CD4-positive, alpha-beta memory T cell (primary cell): ENCODE measurements around the gene UGT1A4. TPM values are rescaled to one million over a fixed set of nuclear protein-coding genes. Genes with fewer than 3 reads are reported as not detected.
A peak's percentile ranks its signal among the peaks of the same experiment; 100 is the strongest.

Experiments used
- CTCF ChIA-PET: fragments of 350-600 bp; sonication (Branson Sonifier 250); formaldehyde crosslinking; loops from one replicate; lab custom pipeline; 2021; ENCODE audit warnings: inconsistent platforms; ENCODE audit not compliant: partially characterized antibody; lab: Charles Lee
- POLR2A ChIA-PET: fragments of 350-600 bp; sonication (Branson Sonifier 250); formaldehyde crosslinking; loops from one replicate; lab custom pipeline; 2021; ENCODE audit not compliant: partially characterized antibody; lab: Charles Lee
- DNase-seq, 5 donors: peaks; one replicate each; pipeline versions ENCODE4 v3.0.0 to v3.0.0-alpha.2; 2020 to 2022; ENCODE audit warnings: mixed read lengths in 1 of 5
- H3K27ac ChIP-seq: one replicate; pipeline ENCODE4 v1.7.0; 2013; ENCODE audit warnings: low read depth, low read length
- H3K27me3 ChIP-seq: 2 replicates; pipeline ENCODE4 v1.7.0; 2013; ENCODE audit warnings: mild to moderate bottlenecking, low read length, moderate library complexity; ENCODE audit not compliant: insufficient read depth
- H3K36me3 ChIP-seq: 2 replicates; pipeline ENCODE4 v1.7.0; 2013; ENCODE audit warnings: mild to moderate bottlenecking, low read length, moderate library complexity; ENCODE audit not compliant: insufficient read depth
- H3K4me1 ChIP-seq: 2 replicates; pipeline ENCODE4 v1.7.0; 2013; ENCODE audit warnings: mild to moderate bottlenecking, low read length, moderate library complexity; ENCODE audit not compliant: insufficient read depth
- H3K4me3 ChIP-seq, 2 donors: one replicate each; pipeline ENCODE4 v1.7.0; 2013; ENCODE audit warnings: low read length in 2 of 2, mild to moderate bottlenecking in 1 of 2
- H3K9me3 ChIP-seq, 2 donors: one replicate each; pipeline ENCODE4 v1.7.0; 2013; ENCODE audit warnings: low read length in 2 of 2, control low read depth in 1 of 2; ENCODE audit not compliant: control insufficient read depth in 1 of 2
- H3K27ac Mint-ChIP-seq, 7 donors: one replicate each; pipeline ENCODE4 v1.8.0; 2020 to 2021; ENCODE audit warnings: mixed read lengths in 7 of 7, mild to moderate bottlenecking in 6 of 7, inconsistent platforms in 3 of 7, moderate library complexity in 3 of 7
- H3K27me3 Mint-ChIP-seq, 2 donors: one replicate each; pipeline ENCODE4 v1.8.0; 2020 to 2021; ENCODE audit warnings: mixed read lengths in 2 of 2
- H3K36me3 Mint-ChIP-seq, 2 donors: one replicate each; pipeline ENCODE4 v1.8.0; 2020 to 2021; ENCODE audit warnings: mixed read lengths in 2 of 2, inconsistent platforms in 1 of 2, mild to moderate bottlenecking in 1 of 2
- H3K4me1 Mint-ChIP-seq, 4 donors: one replicate each; pipeline ENCODE4 v1.8.0; 2020 to 2021; ENCODE audit warnings: mixed read lengths in 4 of 4, mild to moderate bottlenecking in 1 of 4
- H3K4me3 Mint-ChIP-seq, 8 donors: one replicate each; pipeline ENCODE4 v1.8.0; 2020 to 2021; ENCODE audit warnings: mixed read lengths in 8 of 8, mild to moderate bottlenecking in 7 of 8, moderate library complexity in 6 of 8, inconsistent platforms in 3 of 8
- H3K9me3 Mint-ChIP-seq, 8 donors: one replicate each; pipeline ENCODE4 v1.8.0; 2020 to 2021; ENCODE audit warnings: mixed read lengths in 8 of 8, mild to moderate bottlenecking in 5 of 8, inconsistent platforms in 3 of 8, moderate library complexity in 1 of 8
- intact Hi-C: fragments of 100-400 bp; cut with micrococcal nuclease; formaldehyde crosslinking; loops from one replicate; pipeline ENCODE4 v1.15.1; 2023
- polyA plus RNA-seq, 2 donors: library from polyadenylated mRNA; unstranded; fragments of 300-500 nt; fragmentation: Illumina TruSeq; gene quantifications; one replicate each; pipeline ENCODE4 v1.2.3, GENCODE V29; 2021
- total RNA-seq, 2 experiments: library from RNA; stranded (reverse); gene quantifications; one replicate each; pipeline ENCODE4 v1.2.3, GENCODE V29; 2021

Gene UGT1A4
- total and polyA plus RNA-seq, 4 experiments from 2014 or later: not detected

DNA sequence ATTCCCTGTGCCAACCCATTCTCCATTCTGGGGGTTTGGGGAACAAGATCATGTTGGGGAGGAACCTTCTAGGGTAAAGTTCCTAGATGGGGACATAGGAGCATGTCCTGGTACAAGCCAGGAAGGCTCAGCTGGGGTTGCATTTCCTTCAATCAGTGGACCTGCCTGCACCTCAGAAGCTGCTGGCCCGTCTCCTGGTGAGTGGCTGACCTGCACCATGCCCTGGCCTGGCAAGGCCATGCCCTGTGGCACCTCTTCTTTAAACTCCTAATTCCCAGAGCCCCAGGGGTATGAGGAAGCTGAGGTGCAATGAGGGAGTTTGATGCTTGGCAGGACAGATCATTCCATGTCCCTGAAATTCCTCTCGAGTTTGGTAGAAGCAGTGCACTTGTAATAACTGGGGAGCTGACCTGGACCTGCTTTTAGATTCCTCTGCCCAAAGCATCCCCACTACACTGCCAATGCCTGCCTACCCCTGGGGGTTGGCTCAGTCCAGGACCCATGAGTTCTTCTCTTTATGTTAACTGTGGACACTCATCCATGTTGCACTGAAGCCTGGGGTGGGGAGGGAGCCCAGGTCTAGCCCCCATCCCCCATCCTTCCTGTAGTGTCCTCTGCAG lies 84.9 kb downstream of the UGT1A4 start:
- no peaks in the 10 kb centered on the region for H3K9me3 Mint-ChIP-seq
- Histone ChIP-seq H3K27ac (no peak overlapping the region), H3K27me3 (no peaks in the 10 kb centered on the region), H3K4me3 (no peak overlapping the region), H3K9me3 (no peaks in the 10 kb centered on the region), H3K36me3 (no peaks in the 10 kb centered on the region), H3K4me1 (no peaks in the 10 kb centered on the region)
- DNase-seq: no peak
- H3K4me1 Mint-ChIP-seq: no peaks in the 10 kb centered on the region
- ChIA-PET CTCF (no interaction called here), POLR2A (no interaction called here)
- intact Hi-C loops: no loop called here
- H3K27me3 Mint-ChIP-seq: peaks cover 8 to 17% of the 10 kb centered on the region in 2 donors
- H3K27ac Mint-ChIP-seq: no peak overlapping the region
- no peaks in the 10 kb centered on the region for H3K36me3 Mint-ChIP-seq
- H3K4me3 Mint-ChIP-seq: no peak overlapping the region

DNA sequence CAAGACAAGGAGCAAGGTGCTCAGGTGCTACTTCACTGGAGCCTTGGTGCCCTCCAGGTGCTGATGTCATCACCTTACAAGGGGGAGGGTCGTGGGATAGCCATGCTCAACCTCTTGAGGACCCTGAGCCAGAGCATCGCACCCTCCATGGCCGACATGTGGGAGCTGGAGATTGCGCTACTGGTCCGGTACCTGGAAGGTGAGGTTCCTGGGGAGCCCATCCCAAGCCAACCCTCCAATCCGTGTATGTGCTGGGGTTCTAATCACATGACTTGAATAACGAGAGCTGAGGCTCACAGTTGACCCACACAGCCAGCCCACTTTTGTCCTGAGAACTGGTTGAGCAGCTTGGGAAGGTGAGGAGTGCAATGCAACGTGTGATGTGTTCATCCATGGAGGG lies 85.5 kb downstream of the UGT1A4 start:
- Histone ChIP-seq H3K27me3 (no peaks in the 10 kb centered on the region), H3K36me3 (no peaks in the 10 kb centered on the region), H3K4me1 (no peaks in the 10 kb centered on the region), H3K9me3 (no peaks in the 10 kb centered on the region), H3K4me3 (no peak overlapping the region), H3K27ac (no peak overlapping the region)
- Mint-ChIP-seq H3K4me1 (no peaks in the 10 kb centered on the region), H3K4me3 (no peak overlapping the region), H3K27ac (peak overlapping the region in 2 of 7 donors; percentile 6 to 63), H3K36me3 (no peaks in the 10 kb centered on the region), H3K27me3 (peaks cover 10 to 17% of the 10 kb centered on the region in 2 donors), H3K9me3 (no peaks in the 10 kb centered on the region)
- CTCF ChIA-PET: no interaction called here
- POLR2A ChIA-PET: no interaction called here
- intact Hi-C loops: no loop called here
- DNase-seq: no peak

DNA sequence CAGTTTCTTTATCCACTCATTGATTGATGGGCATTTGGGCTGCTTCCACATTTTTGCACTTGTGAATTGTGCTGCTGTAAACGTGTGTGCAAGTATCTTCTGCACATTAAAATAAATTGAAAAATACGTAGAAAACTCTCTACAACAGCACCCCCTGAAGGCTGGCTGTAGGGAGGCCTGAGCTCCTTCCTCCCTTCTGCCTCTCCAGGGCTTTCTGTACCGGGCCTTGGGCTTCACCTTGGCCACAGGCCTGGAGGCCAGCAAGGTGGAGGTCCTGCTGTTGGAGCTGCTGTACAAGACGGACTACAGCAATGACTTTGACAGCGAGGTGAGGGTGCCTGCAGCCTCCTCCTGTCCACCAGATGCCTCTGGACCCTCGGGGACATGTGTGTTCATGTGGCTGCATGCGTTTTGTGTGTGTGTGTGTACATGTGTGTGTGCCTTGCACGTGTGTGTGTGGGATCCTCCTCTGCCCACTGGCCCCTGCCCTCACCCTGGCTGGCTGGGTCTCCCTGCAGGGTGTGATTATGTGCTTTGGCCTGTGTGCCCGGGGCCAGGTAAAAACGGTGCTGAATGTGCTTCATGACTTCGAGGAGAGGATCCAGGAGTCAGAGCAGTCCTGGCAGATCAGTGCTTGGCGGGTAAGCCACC lies 88.8 kb downstream of the UGT1A4 start:
- no peaks in the 10 kb centered on the region for H3K9me3 Mint-ChIP-seq
- no peak overlapping the region for H3K4me3 Mint-ChIP-seq
- Histone ChIP-seq H3K27ac (no peak overlapping the region), H3K36me3 (no peaks in the 10 kb centered on the region), H3K9me3 (no peaks in the 10 kb centered on the region), H3K27me3 (no peaks in the 10 kb centered on the region), H3K4me3 (no peak overlapping the region), H3K4me1 (no peaks in the 10 kb centered on the region)
- DNase-seq: no peak
- CTCF ChIA-PET: no interaction called here
- no peaks in the 10 kb centered on the region for H3K36me3 Mint-ChIP-seq
- intact Hi-C loops: no loop called here
- no peaks in the 10 kb centered on the region for H3K4me1 Mint-ChIP-seq
- peaks cover 9 to 16% of the 10 kb centered on the region in 2 donors for H3K27me3 Mint-ChIP-seq
- H3K27ac Mint-ChIP-seq: no peak overlapping the region
- POLR2A ChIA-PET: no interaction called here

DNA sequence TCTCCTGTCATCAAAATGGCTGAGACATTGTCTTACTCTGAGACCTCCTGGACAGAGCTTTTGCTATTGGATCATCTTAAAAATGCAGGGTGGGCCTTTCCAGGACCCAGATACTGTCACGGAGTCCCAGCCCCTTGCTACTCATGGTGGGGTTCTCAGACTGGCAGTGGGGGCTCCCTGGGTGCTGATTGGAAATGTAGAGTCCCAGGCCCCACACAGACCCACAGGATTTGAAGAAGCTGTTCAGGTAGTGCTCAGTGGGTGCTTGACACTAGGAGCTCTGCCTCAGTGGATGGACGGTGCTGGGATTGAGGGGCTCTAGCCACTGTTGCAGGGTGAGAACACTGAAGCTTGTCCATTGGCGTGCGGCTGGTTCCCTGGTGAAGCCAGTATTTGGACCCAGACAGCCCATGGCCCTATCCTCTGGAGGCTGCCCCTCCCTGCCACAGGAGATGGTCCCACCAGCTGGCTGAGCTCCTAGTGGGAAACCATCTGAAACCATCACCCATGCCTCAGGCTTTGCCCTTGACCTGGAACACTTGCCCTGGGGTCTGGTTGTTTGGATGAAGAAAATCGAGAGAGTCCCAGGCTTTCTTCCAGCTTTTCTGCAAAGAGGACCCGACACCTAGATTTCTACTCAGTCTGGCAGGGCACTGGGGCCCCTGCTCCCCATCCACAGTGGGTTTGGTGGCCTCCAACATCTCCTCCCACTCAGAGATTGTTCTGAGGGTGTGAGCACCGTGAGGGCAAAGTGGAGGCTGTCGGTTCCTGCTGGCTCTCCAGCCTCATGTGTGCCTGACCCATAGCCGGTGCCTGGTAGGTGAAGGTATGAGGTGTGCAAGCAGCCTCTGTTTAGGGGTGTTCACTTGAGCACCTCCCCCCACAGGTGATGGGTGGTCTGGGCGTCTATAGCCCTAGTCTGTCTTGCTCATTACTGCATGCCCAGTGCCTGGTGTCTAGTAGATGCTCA lies 89.7 kb downstream of the UGT1A4 start:
- no peaks in the 10 kb centered on the region for H3K36me3 ChIP-seq
- no peak overlapping the region for H3K27ac ChIP-seq
- Mint-ChIP-seq H3K4me3 (no peak overlapping the region), H3K36me3 (no peaks in the 10 kb centered on the region), H3K27me3 (peaks cover 6 to 12% of the 10 kb centered on the region in 2 donors), H3K27ac (no peak overlapping the region), H3K9me3 (no peaks in the 10 kb centered on the region), H3K4me1 (no peaks in the 10 kb centered on the region)
- no peak overlapping the region for H3K4me3 ChIP-seq
- intact Hi-C loops: no loop called here
- DNase-seq: no peak
- H3K27me3 ChIP-seq: no peaks in the 10 kb centered on the region
- H3K4me1 ChIP-seq: no peaks in the 10 kb centered on the region
- no peaks in the 10 kb centered on the region for H3K9me3 ChIP-seq
- ChIA-PET CTCF (no interaction called here), POLR2A (no interaction called here)

DNA sequence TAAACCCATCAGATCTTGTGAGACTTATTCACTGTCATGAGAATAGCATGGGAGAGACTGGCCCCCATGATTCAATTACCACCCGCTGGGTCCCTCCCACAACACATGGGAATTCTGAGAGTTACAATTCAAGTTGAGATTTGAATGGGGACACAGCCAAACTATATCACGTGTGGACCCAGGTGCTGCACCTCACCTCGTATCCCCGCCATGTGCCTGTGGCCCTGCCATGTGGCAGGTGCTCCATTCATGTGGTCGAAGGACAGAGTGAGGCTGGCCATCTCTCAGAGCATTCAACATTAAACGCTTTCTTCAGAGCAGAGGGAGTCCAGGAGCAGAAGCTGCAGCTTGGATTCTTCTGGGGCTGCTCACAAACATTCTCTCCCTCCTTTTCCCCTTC lies 91.8 kb downstream of the UGT1A4 start:
- Mint-ChIP-seq H3K27me3 (peaks cover 6 to 9% of the 10 kb centered on the region in 2 donors), H3K27ac (no peak overlapping the region), H3K4me1 (no peaks in the 10 kb centered on the region), H3K36me3 (no peaks in the 10 kb centered on the region), H3K9me3 (no peaks in the 10 kb centered on the region), H3K4me3 (no peak overlapping the region)
- intact Hi-C loops: no loop called here
- POLR2A ChIA-PET: no interaction called here
- no peaks in the 10 kb centered on the region for H3K27me3 ChIP-seq
- H3K4me3 ChIP-seq: no peak overlapping the region
- no peaks in the 10 kb centered on the region for H3K9me3 ChIP-seq
- H3K27ac ChIP-seq: no peak overlapping the region
- H3K36me3 ChIP-seq: no peaks in the 10 kb centered on the region
- CTCF ChIA-PET: no interaction called here
- no peak for DNase-seq
- H3K4me1 ChIP-seq: no peaks in the 10 kb centered on the region

DNA sequence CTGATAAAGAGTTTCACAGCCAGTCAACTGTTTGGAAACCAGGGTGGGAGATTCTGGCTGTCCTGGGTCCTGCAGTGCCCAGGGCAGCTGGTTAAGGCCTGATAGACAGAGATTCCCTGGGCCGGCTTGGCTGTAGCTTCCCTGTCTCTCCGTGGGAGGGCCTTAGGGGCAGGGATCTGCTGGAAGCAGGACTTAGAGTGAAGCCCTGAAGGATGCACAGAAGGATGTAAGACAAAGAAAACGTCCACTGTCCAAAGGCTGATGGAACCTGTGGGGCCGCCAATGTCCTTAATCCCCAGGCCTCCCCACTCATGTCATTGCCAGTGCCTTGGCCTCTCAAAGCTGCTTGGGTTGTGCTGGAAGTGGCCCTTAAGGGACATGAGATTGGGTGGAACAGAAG lies 92.6 kb downstream of the UGT1A4 start:
- H3K9me3 Mint-ChIP-seq: no peaks in the 10 kb centered on the region
- DNase-seq: no peak
- CTCF ChIA-PET: no interaction called here

DNA sequence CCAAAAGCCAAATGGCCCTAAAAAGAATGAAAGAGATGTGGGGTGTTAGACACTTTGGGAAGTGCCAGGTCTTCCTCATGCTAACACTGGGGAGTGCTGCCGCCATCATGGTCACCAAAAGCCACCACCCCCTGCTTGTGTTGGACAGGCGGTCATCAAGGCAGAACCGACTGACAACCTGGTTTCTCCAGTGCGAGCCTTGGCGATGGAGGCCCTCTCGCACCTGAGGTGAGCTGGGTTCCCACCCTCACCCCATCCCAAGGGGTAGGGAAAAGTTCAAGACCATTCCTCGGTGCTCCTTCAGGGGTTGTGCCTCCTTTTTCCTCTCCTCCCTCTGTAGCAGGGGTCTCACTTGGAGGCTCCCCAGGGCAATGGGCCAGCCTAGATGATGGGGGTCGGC lies 93.2 kb downstream of the UGT1A4 start:
- Histone ChIP-seq H3K9me3 (no peaks in the 10 kb centered on the region), H3K4me1 (no peaks in the 10 kb centered on the region), H3K36me3 (no peaks in the 10 kb centered on the region), H3K4me3 (no peak overlapping the region), H3K27me3 (no peaks in the 10 kb centered on the region), H3K27ac (no peak overlapping the region)
- POLR2A ChIA-PET: no interaction called here
- CTCF ChIA-PET: no interaction called here
- DNase-seq: no peak
- intact Hi-C loops: no loop called here
- H3K36me3 Mint-ChIP-seq: no peaks in the 10 kb centered on the region
- no peak overlapping the region for H3K4me3 Mint-ChIP-seq
- peaks cover 6 to 9% of the 10 kb centered on the region in 2 donors for H3K27me3 Mint-ChIP-seq
- no peaks in the 10 kb centered on the region for H3K4me1 Mint-ChIP-seq
- H3K27ac Mint-ChIP-seq: no peak overlapping the region
- no peaks in the 10 kb centered on the region for H3K9me3 Mint-ChIP-seq

More for the DNA sequence above, 92.6 kb downstream of the UGT1A4 start:
- H3K4me3 ChIP-seq: no peak overlapping the region
- H3K27ac ChIP-seq: no peak overlapping the region
- Mint-ChIP-seq H3K4me1 (no peaks in the 10 kb centered on the region), H3K4me3 (no peak overlapping the region), H3K27ac (no peak overlapping the region), H3K36me3 (no peaks in the 10 kb centered on the region), H3K27me3 (peaks cover 6 to 9% of the 10 kb centered on the region in 2 donors)
- H3K27me3 ChIP-seq: no peaks in the 10 kb centered on the region
- intact Hi-C loops: no loop called here
- POLR2A ChIA-PET: no interaction called here
- H3K9me3 ChIP-seq: no peaks in the 10 kb centered on the region
- no peaks in the 10 kb centered on the region for H3K4me1 ChIP-seq
- no peaks in the 10 kb centered on the region for H3K36me3 ChIP-seq
